ENCODE data around the gene BLTP3A.
"Not testable (repeated sequence)": the region's sequence is repeated elsewhere in the genome, so short reads cannot be mapped to it uniquely, and the experiment has no call there.

BLTP3A gene

DNA sequence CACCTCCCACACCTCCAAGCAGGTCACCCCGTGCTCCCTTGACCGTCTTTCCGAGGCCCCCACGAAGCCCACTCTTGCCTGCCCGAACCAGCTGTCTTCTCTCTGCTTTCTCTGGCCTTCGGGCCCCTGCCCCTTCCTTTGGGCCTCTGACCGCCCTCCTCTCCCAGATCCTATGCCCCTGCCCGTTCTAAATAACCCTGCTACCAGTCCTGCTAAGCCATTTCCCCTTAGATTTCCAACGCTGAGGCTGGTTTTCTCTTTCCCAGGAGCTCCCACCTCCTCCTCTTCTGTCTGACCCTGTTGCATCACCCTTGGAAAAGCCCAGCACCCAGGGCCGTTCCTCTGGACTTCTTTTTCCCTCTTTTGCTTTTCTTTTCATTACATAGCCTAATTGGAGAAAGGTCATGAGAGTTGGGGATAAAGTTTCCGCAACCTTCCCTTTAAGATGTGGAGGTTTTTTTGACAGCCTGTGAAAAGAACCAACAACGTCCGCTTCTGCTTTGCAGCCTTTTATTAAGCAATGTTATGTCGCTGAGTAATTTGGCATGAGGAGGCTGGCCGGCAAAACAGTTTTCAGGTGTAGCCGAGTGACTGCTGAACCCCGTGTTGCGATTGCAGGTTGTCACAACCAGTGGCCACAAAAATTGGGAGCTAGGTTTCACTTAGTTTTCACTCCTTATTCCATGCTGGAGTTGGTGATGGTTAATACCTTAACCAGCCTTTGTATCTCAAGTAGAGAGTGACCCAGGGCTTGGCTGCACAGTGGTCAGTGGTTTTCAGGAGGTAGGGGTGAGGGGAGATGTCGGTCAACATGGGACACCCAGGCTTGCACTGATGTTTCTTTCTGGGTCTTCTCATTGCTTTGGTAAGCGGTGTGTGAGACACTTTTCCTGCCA, 970 bp downstream of the BLTP3A start:
- peak; percentile 49 for DNase-seq (ENCODE audit: low spot score)

DNA sequence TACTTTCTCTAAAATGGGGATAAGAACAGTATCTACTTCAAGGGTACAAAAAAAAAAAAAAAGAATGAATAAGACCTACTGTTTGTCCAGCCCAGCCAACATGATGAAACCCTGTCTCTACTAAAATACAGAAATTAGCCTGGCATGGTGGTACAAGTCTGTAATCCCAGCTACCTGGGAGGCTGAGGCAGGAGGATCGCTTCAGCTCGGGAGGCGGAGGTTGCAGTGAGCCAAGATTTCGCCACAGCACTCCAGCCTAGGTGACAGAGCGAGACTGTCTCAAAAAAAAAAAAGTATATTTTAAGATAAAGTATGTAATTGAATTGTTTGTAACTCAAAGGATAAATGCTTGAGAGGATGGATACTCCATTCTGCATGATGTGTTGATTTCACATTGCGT, 2.0 kb downstream of the BLTP3A start:
- no peak for DNase-seq (ENCODE audit: low spot score)

DNA sequence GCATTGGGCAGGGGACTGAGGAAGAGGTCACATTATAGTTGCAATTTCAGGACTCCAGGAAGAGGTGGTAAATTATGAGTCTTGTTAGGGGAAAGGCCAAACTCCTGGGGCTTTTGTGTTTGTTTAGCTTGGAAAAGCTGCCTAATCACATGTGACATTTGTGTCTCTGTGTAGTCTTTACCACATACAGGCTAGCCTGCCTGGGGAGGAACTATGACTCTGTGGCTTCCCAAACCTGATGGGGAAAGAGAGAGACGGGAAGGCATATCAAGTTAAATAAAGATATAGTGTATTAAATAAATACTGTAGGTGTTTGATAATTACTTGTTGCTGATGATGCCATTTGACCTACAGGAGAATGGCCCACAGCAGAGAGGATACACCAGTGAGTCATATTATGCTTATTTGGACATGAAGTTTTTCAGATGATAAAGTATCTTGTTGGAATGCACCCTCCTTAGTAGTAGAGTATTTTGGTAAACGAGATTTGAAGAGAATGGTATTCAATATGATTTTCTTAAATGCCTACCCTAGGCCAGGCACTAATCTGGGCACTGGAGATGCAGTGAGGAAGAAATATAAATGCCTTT, 4.0 kb downstream of the BLTP3A start:
- DNase-seq (ENCODE audit: low spot score): peak; percentile 25

DNA sequence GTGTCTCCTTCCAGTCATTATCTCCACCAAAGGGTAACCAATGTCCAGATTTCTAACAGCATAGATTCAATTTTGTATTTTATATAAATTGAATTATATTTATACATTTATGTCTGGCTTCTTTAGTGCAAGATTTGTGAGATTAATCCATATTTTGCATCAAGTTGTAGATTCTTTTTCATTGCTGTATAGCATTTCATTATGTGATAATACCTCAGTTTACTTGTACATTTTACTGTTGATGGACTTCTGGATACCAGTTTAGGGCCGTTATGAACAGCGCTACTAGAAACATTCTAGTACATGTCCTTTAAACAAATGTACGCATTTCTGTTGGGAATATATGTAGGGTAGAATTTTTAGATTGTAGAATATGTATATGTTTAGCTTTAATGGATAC, 6.2 kb downstream of the BLTP3A start:
- DNase-seq (ENCODE audit: low spot score): no peak

DNA sequence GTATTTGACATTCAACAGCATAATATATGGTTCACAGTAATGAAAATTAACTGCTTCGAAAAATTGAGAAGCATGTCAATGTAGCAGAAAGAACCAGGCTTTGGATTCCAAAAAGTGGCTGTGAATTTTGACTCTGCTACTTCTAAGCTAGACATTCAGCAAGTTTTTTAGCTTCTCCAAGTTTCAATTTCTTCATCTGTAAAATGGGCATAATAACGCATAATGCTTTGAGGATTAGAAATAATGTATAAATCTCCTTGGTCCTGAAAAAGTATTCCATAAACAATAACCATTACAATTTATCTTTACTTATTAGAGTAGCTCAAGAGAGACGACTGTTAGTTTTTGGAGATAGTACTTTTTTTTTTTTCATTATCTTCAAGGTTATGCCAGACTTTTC, 7.7 kb downstream of the BLTP3A start:
- DNase-seq (ENCODE audit: low spot score): no peak

DNA sequence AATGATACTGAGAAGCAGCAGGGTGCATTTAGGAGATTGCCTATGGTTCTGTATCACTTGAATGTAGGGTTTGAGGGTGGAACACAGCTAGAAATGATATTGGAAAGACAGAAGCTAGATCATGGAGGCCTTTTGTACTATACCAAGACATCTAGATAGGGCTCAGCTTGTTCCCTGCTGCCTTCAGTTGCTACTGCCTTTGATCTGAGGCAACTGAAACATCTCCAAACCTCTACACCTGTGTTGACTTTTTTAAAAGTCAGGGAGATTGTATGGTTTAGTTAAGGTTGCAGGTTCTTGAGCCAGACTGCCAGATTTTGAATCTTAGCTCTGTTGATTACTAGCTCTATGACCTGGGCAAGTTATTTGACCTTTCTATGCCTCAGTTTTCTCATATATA, 12.7 kb downstream of the BLTP3A start:
- DNase-seq (ENCODE audit: low spot score): no peak

DNA sequence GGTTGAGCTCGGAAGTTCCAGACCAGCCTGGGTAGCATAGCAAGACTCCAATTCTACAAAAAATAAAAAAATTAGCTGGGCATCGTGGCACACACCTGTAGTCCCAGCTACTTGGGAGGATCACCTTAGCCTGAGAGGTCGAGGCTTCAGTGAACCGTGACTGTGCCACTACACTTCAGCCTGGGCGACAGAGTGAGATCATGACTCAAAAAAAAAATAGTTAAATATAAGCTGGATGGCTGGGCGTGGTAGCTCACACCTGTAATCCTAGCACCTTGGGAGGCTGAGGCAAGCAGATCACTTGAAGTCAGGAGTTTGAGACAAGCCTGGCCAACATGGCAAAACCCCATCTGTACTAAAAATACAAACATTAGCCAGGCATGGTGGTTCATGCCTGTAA, 13.2 kb downstream of the BLTP3A start:
- DNase-seq (ENCODE audit: low spot score): not testable (repeated sequence)

DNA sequence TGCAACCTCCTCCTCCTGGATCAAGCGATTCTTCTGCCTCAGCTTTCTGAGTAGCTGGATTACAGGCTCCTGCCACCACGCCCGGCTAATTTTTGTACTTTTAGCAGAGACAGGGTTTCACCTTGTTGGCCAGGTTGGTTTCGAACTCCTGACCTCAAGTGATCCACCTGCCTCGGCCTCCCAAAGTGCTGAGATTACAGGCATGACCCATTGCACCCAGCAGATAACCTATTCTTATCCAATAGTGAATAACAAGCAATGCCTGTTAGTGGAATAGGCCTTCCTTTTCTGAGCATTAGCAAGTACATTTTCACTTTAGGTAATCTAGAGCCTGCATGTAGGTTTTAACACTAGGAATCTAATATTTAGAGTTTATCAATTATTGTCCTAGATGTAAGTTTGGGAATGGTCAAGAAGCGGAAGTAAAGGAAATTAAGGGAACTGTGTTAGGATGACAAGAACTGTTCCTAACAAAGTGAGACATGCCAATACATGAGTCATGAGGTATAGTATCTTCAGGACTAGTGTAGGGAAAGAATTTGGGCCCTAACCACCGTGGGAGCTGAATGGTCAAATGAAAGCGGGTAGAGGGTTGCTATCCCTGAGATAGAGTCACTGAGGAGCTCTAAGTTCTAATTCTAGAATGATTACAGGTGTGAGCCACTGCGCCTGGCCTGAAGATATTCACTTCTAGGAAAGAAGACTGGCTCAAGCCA, 15.0 kb downstream of the BLTP3A start:
- peak; percentile 40 for DNase-seq (ENCODE audit: low spot score)

DNA sequence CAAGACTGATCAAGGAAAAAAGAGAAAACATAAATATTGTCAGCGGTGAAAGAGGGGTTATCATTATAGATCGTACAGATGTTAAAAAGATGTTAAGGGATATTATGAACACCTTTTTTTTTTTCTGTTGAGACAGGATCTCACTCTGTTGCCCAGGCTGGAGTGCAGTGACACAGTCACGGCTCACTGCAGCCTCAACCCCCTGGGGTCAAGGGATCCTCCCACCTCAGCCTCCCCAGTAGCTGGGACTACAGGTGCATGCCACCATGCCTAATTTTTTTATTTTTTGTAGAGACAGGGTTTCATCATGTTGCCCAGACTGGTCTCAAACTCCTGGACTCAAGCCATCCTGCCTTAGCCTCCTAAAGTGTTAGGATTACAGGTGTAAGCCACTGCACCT, 16.6 kb downstream of the BLTP3A start:
- not testable (repeated sequence) for DNase-seq (ENCODE audit: low spot score)

DNA sequence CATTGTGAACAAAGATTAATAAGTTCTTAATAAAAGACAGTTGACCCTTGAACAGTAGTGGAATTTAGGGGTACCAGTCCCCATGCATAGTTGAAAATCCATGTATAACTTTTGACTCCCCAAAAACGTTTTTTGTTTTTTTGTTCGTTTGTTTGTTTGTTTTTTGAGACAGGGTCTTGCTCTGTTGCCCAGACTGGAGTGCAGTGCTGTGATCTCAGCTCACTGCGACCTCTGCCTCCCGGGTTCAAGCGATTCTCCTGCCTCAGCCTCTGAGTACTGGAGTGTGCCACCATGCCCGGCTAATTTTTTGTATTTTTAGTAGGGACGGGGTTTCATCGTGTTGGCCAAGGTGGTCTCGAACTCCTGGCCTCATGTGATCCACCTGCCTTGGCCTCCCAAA, 17.5 kb downstream of the BLTP3A start:
- not testable (repeated sequence) for DNase-seq (ENCODE audit: low spot score)

DNA sequence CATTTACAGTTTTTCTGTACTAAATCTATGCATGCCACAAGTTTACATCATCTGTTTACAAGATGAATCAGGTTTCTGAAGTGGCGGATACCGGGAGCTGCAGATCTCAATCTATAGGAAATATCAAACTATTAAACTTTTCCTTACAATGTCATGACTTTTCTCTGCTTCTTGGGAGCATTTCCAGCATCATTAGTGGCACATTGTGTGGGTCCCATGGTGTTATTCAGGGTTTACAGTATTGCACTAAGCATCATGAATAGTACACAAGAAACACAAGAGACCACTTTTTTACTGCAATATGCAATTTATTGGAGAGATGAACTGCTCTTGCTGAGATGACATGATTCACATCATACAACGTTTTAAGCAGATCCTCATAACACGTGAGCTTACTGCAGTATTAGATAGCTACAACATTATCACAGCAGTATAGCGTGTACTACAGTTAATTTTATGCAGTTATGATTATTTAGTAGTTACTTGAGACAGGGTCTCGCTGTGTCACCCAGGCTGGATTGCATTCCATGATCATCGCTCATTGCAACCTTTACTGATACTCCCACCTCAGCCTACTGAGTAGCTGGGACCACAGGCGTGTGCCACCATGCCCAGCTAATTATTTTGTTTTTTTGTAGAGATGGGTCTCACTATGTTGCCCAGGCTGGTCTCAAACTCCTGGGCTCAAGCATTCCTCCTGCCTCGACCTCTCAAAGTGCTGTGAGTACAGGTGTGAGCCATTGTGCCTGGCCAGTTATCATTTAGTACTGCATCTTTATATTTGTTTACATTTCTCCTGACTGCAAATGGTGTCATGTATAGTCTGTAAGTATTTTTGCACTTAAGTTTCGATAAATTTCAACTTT, 18.4 kb downstream of the BLTP3A start:
- DNase-seq (ENCODE audit: low spot score): no peak

DNA sequence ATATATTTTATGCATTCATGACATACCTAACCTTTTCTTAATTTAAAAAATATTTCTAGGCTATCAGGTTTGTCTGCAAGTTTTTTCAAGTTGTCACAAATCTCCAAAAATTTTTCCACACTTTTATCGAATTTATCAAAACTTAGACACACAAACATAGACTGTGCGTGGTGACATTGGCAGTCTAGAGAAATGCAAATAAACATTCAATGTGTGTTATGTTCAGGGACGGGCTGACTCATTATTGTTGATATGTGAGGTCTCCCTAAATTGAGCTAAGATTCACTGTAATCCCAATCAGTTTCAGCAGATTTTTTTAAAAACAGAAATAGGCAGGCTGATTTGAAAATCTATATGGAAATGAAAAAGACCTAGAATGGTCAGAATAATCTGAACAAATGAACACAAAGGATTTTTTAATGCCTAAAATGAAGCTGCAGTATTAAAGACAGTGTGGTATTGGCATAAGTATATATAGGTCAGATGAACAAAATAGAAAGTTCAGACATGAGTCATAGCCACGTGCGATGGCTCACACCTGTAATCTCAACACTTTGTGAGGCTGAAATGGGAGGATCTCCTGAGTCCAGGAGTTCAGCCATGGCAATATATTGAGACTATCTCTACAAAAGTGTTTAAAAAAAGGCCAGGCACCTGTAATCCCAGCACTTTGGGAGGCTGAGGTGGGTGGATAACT, 19.2 kb downstream of the BLTP3A start:
- DNase-seq (ENCODE audit: low spot score): no peak

DNA sequence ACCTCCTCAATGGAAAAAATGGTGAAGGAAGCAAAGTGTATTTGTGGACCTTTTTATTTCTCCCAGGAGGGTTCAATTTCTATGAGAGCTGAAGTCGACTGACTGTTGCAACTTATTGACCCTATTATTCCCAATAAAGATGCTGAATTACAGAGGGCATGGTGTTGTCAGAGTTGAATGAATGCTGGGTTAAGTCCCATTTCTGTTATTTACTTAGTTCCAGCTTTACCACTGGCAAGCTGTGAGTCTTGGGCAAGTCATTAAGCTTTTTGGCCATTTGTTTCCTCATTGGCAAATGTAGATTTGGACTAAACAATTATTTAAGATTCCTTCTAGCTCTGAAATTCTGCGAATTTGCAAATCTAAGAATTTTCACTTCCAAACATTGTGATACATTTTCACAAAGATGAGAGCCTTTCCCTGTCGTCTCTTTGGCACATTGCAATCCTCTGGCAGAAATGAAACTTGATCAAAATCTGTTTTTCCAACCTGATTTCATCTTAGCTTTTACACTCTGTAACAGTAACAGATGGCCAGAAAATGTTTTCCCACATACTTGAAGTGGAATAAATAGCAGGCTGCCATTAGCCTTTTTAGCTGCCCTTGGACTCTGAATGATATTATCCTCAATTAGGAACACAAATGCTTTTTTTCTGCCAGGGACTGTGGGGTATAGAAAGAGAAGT, 21.3 kb downstream of the BLTP3A start:
- no peak for DNase-seq (ENCODE audit: low spot score)

DNA sequence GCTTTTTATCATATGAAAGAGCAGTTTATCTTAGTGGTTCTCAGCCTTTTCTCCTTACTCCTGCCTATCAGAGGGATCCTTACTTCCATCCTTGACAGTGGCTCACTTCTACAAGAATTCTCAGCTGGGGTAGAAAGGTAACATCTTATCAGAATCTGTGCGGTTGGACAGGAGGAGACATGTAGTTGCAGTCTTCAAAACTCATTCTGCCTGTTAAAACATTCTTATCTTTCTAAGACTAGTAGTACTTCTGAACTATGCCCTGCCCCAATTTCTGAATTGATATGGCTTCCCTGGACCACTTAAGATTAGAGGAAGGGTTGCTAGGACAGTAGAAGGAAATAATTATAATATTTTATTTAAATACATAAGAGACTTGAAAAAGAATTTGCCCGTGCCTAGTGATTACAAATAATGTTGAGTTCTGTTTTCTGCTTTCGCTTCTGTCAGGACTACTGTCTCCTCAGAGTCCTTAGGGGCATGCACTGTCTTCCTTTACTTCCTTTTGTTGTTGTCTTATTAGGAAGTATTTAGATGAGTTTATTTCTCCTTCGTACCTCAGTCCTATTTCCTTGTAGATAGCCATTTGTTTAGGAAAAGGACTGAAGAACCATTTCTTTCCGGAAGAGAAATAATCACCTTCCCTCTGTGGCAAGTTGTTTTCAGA, 24.9 kb downstream of the BLTP3A start:
- DNase-seq (ENCODE audit: low spot score): no peak

DNA sequence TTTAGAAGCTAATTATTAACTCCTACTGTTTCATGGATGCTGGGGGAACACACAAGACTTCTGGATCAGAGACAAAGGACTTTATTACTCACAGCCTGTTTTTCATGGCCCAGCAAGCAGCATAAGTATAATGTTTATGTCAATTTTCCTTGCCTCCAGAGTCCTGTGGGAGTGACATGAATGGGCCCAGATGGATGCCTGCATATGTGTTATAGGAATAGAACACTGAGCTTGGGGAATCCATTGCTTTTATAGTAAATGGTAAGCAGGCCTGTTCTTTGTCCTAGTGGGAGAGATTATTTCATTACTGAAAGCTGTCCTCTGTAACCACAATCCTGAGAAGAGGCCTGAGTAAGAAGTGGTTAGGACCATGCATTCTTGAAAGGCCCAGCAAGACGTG, 25.6 kb downstream of the BLTP3A start:
- DNase-seq (ENCODE audit: low spot score): no peak

DNA sequence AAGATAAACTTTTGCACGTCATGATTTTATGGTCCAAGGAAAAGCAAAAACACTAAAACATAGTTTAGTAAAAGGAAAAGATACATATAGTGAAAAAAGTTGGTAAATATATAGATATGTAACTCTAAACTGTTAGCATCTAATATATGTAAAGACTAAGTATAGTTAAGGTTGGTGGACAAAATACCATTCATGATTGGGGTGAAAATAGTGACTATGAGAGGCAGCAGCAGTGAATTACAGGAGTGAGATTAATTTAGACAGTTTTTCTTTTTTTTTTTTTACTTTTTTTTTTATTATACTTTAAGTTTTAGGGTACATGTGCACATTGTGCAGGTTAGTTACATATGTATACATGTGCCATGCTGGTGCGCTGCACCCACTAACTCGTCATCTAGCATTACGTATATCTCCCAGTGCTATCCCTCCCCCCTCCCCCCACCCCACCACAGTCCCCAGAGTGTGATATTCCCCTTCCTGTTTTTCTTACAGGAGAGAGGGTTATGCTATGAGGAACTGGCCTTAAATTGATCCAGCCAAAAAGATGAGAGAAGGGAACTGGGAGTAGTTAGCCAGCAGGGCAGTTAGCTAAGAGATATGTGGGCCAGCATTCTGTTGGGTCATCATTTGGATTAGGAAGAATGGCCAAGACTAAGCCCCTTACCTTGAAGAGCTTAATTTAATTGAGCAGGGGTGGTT, 27.1 kb downstream of the BLTP3A start:
- DNase-seq (ENCODE audit: low spot score): not testable (repeated sequence)

DNA sequence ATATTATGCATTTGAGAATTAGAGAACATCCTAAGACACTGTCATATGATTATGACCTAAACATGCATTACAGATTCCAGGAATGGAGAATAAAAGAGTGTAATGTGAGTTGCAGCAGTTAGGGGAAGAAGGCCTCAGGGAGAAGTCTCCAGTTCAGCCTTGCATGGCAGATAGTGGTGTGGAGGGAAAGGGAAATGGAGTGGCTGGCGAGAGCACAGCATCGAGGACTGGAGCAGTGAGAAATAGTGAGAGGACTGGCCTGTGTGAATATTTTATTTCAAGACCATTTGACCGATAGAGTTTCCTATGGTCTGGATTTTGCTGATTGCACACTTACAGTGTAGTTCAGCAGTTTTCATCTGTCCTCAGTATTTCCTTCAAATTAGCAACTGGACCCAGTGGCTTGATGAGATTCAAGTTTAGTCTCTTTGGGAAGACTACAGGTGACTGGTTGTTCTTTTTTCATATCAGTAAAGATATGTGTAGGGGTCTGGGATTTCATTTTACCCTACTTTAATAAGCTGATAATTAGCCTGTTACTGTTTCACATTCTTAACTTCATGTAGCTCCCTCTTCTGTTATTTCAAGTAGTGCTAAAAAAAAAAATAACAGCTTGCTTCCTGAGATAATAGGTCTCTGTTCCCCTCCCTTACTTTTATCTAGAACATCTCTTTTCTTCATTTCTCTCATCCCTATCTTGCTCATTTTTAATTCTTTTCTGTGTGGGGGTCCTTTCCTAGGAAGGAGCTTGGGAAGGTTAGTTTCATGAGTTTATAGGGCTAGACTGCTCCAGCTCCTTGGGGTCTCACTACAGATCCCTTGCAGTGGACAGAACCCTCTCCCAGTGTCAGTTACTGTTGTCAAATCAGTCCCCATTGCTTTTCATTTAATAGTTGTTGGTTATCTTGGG, 27.9 kb downstream of the BLTP3A start:
- DNase-seq (ENCODE audit: low spot score): no peak

DNA sequence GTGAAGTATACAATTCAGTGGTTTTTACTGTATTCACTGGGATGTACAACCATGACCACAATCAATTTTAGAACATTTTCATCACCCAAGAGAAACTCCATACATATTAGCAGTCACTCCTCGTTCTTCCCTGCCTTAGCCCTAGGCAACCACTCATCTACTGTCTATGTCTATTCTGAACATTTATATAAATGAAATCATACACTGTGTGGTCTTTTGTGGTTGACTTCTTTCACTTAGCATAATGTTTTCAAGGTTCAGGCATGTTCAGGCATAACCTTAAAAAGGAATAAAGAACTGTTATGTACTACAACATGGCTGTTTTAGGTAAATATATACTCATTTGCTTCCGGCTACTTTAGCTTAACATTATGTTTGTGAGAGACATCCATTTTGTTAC, 37.3 kb downstream of the BLTP3A start:
- no peak for DNase-seq (ENCODE audit: low spot score)

DNA sequence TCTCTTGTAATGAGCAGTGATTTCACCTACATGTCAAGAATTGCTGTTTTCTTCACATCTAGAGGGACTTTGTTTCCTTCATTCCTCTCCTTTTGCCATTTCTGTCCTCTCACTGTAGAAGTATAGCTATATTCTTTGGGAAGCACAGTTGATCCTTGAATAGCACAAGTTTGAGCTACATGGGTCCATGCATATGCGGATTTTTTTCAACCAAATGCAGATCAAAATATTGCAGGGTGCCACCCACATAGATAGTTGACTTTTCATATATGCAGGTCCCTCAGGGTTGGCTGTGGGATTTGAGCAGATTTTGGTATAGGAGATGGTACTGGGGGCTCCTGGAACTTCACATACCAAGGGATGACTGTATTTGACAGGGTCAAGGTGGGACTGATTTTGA, 41.1 kb downstream of the BLTP3A start:
- no peak for DNase-seq (ENCODE audit: low spot score)

Data from AG08395 (cell line).